ENCODE measurements around the gene PDGFD.

PDGFD gene

DNA sequence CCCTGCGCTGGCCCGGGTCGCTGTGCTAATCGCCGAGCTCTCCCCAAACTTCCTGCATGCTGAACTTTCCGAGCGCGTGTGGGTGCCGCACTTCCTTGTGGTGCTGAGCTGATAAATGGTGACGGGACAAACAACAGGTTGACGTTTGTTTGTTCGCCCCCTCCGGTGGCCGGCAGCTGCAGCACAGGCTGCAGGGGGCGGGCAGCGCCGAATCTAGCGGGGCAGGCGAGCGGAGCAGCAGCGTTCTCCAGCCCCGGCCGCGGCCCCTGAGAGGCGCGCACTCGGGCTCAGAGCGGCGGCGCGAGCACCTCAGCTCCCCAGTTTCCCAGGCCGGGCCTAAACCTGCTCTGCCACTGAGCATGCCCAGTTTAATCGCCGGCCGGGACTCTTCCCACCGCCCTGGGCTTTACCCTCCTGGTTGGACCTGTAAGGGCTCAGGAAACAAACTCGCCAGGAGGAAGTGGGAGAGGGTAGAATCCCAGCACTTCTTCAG is at the start of gene PDGFD:
PDGFD (minus strand) TSS at position 120 of the 493 bp plus-strand sequence.
- peak; percentile 61 for DNase-seq (ENCODE audit: low spot score)

- DNase-seq (ENCODE audit: low spot score): no peak
These were observed 43.0 kb upstream of the PDGFD start for GRCh38 chr11:104206936-104207335.

GRCh38 chr11:104205838-104206237 is 41.9 kb upstream of the PDGFD start:
- no peak for DNase-seq (ENCODE audit: low spot score)

DNA sequence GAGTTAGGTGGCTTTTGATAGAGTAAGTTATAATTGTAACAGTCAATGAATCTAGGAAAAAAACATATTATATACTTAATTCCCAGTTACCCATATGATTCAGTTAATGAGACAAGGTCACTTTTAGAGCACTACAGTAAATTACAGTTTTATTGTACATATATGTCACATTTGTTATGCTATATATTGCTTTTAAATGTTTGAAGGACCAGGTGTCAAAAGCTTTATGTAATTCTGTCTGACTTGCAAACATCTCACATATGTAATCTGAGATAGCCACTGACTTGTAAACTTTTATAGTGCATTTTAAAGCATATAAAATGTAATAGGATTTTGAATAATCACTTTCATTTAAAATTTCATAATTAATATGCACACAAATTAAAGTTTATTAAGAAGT is 36.7 kb upstream of the PDGFD start:
- no peak for DNase-seq (ENCODE audit: low spot score)

DNA sequence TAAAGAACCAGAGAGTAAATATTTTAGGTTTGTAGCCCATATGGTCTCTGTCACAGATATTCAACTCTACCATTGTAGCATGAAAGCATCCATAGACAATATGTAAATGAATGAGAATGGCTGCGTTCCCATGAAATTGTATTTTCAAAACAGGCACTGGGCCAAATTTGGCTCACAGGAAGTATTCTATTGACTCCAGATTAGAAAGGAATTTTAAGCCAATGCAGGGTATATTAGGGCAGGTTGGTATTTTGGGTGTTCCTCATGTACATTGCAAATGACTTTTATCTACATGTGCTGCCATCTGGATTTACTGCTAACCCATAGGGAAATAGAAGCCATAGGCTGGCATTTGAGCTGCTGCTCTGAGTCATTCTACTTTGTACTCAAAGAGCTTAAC is 35.1 kb upstream of the PDGFD start:
- no peak for DNase-seq (ENCODE audit: low spot score)

DNA sequence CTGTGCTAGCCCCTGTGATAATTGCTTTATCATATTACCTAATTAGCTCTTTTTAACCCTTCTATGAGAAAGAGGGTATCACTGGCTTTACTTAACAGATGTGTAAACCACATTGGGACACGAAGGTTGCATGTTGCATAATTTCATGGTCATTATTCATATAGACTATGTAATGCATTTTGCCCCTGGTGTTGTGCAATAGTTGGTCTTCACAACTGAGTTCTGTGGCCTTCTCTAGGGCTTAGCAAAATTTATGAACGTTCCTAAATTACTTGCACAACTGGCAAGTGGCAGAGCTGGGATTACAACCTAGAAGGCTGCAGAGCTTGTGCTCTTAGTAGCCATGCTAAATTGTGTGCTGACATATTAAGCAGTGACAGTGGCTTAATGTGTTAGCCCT is 34.6 kb upstream of the PDGFD start:
- no peak for DNase-seq (ENCODE audit: low spot score)

- DNase-seq (ENCODE audit: low spot score): peak; percentile 29
These were observed 27.2 kb upstream of the PDGFD start for GRCh38 chr11:104191124-104191523.

DNA sequence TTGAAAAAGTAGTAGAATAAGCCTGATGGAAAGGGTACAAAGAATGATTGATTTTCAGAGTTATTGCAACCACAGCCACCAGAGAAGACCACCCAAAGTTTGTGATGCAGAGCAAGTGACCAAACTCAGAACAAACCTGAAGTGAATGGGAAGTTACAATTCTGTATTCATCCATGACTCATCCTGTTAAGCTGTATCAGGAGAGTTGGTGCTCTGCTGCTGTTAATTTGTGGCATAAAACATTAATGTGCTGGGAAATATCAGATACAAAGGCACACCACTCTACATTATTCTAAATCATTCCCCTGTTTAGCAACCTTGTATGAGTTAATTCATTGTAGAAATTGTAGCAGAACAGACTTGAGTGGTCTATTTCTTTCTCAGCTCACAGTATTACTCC is 19.6 kb upstream of the PDGFD start:
- no peak for DNase-seq (ENCODE audit: low spot score)

GRCh38 chr11:104175769-104176168 is 11.8 kb upstream of the PDGFD start:
- DNase-seq (ENCODE audit: low spot score): no peak

- no peak for DNase-seq (ENCODE audit: low spot score)
These were observed 5.1 kb upstream of the PDGFD start for GRCh38 chr11:104169091-104169490.

GRCh38 chr11:104165014-104165413 is 1.1 kb upstream of the PDGFD start:
- no peak for DNase-seq (ENCODE audit: low spot score)

- peak; percentile 11 for DNase-seq (ENCODE audit: low spot score)
These were observed 583 bp downstream of the PDGFD start for GRCh38 chr11:104163100-104164027.

GRCh38 chr11:104161751-104162450 is 2.0 kb downstream of the PDGFD start:
- no peak for DNase-seq (ENCODE audit: low spot score)

DNA sequence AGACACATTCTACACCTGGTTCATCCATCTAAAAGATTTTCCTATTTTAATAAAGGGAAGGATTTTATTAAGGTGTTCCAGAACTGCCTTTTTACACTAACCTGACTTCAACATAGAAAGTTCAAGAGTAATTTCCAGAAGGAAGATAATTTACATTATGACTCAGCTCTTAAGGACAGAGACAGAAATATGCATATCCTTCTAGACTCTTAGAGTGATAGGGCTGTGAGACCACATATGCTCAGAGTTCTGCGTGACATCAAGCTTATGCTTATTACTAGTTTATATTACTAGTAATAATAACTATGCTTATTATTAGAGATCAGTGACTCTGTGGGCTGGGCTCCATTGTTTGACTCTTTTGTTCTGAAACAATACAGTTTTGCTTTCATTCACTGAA is 4.6 kb downstream of the PDGFD start:
- no peak for DNase-seq (ENCODE audit: low spot score)

GRCh38 chr11:104155375-104155774 is 8.6 kb downstream of the PDGFD start:
- no peak for DNase-seq (ENCODE audit: low spot score)

DNA sequence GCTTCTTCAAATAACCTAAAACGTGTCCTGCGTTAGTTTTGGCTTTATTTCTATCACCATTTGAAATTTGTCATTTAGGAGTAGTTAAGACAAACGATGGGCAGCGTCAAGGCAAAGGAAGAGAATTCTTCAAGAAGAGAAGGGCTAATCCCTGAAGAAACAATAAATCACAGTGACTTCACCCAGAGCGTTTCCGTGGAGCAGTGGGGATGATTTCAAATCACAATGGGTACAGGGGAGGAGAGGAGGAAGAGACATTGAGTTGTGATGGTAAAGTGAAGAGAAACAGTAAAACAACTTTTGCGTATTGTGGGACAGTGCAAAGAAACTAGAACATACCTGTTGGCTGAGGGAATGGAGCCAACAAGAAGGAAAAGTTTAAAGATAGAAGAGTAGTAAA is 9.7 kb downstream of the PDGFD start:
- DNase-seq (ENCODE audit: low spot score): no peak

DNA sequence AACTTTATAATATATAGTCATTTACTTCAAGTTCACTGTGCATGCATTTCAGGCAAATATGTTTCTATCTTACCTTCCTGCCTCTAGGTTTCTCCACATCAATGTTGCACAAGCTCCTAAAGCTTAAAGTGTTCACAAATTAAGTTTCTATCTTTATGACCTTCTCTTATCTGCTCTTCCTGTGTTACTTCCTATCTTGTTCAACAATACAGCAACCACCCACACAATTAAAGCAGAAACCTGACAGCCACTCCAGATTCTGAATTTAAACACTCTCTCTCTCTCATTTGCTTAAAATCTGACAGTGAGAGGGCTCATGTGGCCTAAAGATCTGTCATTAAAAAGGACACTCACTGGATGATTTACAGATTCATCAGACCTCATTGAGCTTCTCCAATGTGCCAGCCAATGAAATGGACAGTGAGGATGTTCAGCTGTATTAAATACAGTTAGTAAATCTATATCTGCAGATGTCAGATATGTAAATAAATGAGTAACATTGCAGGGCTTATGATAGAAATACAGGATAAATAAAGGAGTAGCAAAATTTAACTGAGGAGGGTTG is 10.9 kb downstream of the PDGFD start:
- DNase-seq (ENCODE audit: low spot score): no peak

GRCh38 chr11:104151404-104152204 is 12.3 kb downstream of the PDGFD start:
- DNase-seq (ENCODE audit: low spot score): no peak

GRCh38 chr11:104148706-104149105 is 15.2 kb downstream of the PDGFD start:
- no peak for DNase-seq (ENCODE audit: low spot score)

DNA sequence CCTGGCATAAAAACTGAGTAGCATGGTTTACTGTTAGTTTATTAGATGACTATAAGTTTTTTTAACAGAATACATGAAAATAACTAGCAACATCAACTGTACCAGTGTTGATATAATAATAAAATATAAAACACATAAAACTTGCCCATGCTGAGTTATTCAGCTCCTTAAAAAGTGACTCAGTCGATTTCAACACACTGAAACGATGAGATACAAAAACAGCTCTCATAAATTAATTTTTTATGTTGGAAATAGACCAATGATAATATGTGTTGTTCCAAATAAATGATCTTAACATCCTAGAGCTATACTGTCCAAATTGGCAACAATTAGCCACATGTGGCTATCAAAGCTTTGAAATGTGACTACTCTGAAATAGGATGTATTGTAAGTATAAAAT is 15.9 kb downstream of the PDGFD start:
- DNase-seq (ENCODE audit: low spot score): no peak

- DNase-seq (ENCODE audit: low spot score): no peak
These were observed 17.0 kb downstream of the PDGFD start for GRCh38 chr11:104146943-104147342.

DNA sequence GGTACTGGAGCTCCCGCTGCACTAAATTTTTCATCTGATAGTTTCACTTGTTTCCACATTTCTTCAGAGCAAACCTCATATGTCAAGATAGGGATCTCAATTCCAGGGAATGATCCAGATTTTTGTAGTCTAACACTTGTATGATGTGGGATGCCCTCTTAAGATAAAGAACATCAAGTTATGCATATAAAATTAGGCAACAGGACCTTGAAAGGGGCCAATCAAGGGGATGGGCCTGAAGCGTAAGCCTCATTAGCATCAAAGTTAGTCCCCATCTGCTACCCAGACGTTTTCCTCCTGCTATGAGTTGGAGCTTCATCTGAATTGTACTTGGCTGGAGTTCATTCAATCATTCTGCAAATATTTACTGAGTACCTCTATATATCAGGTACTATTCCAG is 17.5 kb downstream of the PDGFD start:
- no peak for DNase-seq (ENCODE audit: low spot score)
